SK-N-SH (cell line): Measurements from ENCODE around the gene FBXW10B.

Source experiments
- EZH2phosphoT487 ChIP-seq: fragments of 200-600 bp; sonication (generic); IDR thresholded peaks from 2 replicates; pipeline ENCODE4 v1.6.1; 2017; ENCODE audit warnings: low read depth, mixed run types, mild to moderate bottlenecking, antibody characterized with exemption, moderate library complexity, borderline replicate concordance
- POLR2AphosphoS5 ChIP-seq: IDR thresholded peaks from 2 replicates; pipeline ENCODE4 v1.6.1; 2012; ENCODE audit warnings: low read depth, low read length
- RAD21 ChIP-seq: IDR thresholded peaks from 2 replicates; pipeline ENCODE4 v1.6.1; 2012; ENCODE audit warnings: mild to moderate bottlenecking, low read length
- SMC3 ChIP-seq: IDR thresholded peaks from 2 replicates; pipeline ENCODE4 v1.6.1; 2012; ENCODE audit warnings: low read depth, low read length, improper control_type of control experiment
- TCF12 ChIP-seq: IDR thresholded peaks from 2 replicates; pipeline ENCODE4 v1.4.0; 2012
- TF ChIP-seq, protein P1 (sequence below): fragments of 200-600 bp; sonication (generic); IDR thresholded peaks from 2 replicates; pipeline ENCODE4 v1.6.1; 2017; ENCODE audit warnings: antibody characterized with exemption, mild to moderate bottlenecking, moderate library complexity

DNA sequence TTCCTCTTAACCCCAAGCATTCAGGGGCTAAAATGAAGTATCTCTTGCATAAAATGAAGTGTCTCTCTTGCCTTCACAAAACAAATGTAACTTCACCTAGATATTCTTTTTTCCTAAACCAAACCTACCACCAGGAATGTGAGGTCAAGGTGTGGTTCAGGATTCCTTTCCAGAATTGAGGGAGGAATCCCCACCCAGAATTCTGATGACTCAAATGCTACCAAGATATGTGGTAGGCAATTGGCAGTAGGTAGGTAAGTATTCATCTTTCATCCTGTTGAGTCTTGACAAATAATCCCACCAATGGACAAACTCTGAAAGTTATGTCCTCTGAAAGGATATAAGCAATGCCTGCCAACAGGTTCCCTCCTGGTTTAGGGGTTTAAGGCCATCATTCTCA is 38.4 kb upstream of the FBXW10B start:
- TF ChIP-seq, protein P1, sequence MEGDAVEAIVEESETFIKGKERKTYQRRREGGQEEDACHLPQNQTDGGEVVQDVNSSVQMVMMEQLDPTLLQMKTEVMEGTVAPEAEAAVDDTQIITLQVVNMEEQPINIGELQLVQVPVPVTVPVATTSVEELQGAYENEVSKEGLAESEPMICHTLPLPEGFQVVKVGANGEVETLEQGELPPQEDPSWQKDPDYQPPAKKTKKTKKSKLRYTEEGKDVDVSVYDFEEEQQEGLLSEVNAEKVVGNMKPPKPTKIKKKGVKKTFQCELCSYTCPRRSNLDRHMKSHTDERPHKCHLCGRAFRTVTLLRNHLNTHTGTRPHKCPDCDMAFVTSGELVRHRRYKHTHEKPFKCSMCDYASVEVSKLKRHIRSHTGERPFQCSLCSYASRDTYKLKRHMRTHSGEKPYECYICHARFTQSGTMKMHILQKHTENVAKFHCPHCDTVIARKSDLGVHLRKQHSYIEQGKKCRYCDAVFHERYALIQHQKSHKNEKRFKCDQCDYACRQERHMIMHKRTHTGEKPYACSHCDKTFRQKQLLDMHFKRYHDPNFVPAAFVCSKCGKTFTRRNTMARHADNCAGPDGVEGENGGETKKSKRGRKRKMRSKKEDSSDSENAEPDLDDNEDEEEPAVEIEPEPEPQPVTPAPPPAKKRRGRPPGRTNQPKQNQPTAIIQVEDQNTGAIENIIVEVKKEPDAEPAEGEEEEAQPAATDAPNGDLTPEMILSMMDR: no peak
- TF ChIP-seq RAD21 (no peak), POLR2AphosphoS5 (no peak), SMC3 (no peak), TCF12 (no peak), EZH2phosphoT487 (no peak)
